K562 (cell line): ENCODE measurements around the gene PSME4. TPM values are rescaled to one million over a fixed set of nuclear protein-coding genes. Genes with fewer than 3 reads are reported as not detected.

Source experiments
- DDX20 ChIP-seq: fragments of 450-650 bp; IDR thresholded peaks from 2 replicates; pipeline ENCODE4 v1.6.1; 2016; ENCODE audit warnings: missing genetic modification characterization, low read depth, mild to moderate bottlenecking, missing compliant biosample characterization, moderate library complexity
- ETS1 ChIP-seq: conservative IDR thresholded peaks from 2 replicates; pipeline ENCODE4 v1.6.1; 2011; ENCODE audit warnings: low read depth, mild to moderate bottlenecking, low read length; ENCODE audit not compliant: control insufficient read depth
- FOXJ3 ChIP-seq: sonication (generic); formaldehyde crosslinking; IDR thresholded peaks from 2 replicates; pipeline ENCODE4 v1.4.0; 2020; ENCODE audit warnings: mild to moderate bottlenecking, missing genetic modification reagents
- FOXK1 ChIP-seq: sonication (generic); formaldehyde crosslinking; IDR thresholded peaks from 2 replicates; pipeline ENCODE4 v1.8.0; 2022; ENCODE audit warnings: missing genetic modification reagents, mild to moderate bottlenecking, borderline replicate concordance
- ILF3 ChIP-seq: fragments of 450-650 bp; IDR thresholded peaks from 2 replicates; pipeline ENCODE4 v1.6.1; 2018; ENCODE audit warnings: antibody characterized with exemption, mild to moderate bottlenecking, moderate library complexity, borderline replicate concordance
- MLLT1 ChIP-seq, 2 experiments: fragments of 450-650 bp; IDR thresholded peaks; 2 replicates each; pipeline ENCODE4 v1.6.1; 2016
- MYC ChIP-seq, 2 experiments: fragments of 250-450 bp in 1 of 2; sonication (Bioruptor Pico) in 1 of 2; IDR thresholded peaks; 2 replicates each; pipeline versions ENCODE4 v1.5.1 to v1.6.1; 2012 to 2021; ENCODE audit warnings: low read depth in 2 of 2, borderline replicate concordance in 1 of 2, improper control_type of control experiment in 1 of 2, low read length in 1 of 2, mild to moderate bottlenecking in 1 of 2, moderate library complexity in 1 of 2
- NR1H2 ChIP-seq: sonication (generic); formaldehyde crosslinking; IDR thresholded peaks from 2 replicates; pipeline ENCODE4 v1.4.0; 2020; ENCODE audit warnings: mild to moderate bottlenecking, missing genetic modification reagents
- RBFOX2 ChIP-seq: fragments of 200-400 bp; formaldehyde crosslinking; IDR thresholded peaks from 2 replicates; pipeline ENCODE4 v1.6.1; 2017; ENCODE audit warnings: low read depth, mild to moderate bottlenecking, low read length, moderate library complexity
- REST ChIP-seq, 2 experiments: fragments of 450-650 bp; formaldehyde crosslinking in 1 of 2; IDR thresholded peaks; 2 replicates each; pipeline versions ENCODE4 v1.4.0 to v1.6.1; 2014 to 2020; ENCODE audit warnings: mild to moderate bottlenecking in 2 of 2, borderline replicate concordance in 1 of 2, low read depth in 1 of 2
- STAG1 ChIP-seq: sonication (generic); formaldehyde crosslinking; IDR thresholded peaks from 2 replicates; pipeline ENCODE4 v1.5.0; 2020; ENCODE audit warnings: missing genetic modification reagents, borderline replicate concordance
- TRIM28 ChIP-seq: fragments of 450-650 bp; IDR thresholded peaks from 2 replicates; pipeline ENCODE4 v1.6.1; 2017
- ZBTB9 ChIP-seq: fragments of 450-650 bp; formaldehyde crosslinking; IDR thresholded peaks from 2 replicates; pipeline ENCODE4 v1.4.0; 2020; ENCODE audit warnings: mild to moderate bottlenecking, moderate library complexity
- polyA plus RNA-seq, 8 experiments: library from polyadenylated mRNA; depleted of rRNA in 4 of 8; stranded (reverse) in 5 of 8; unstranded in 3 of 8; fragments of >200 nt; fragmentation: Nextera tagmentation in 2 of 8; fragmentation: Illumina TruSeq in 1 of 8; extraction: Ambion mirVana in 2 of 8; extraction: Trizol in 1 of 8; gene quantifications; 2 replicates each; pipeline versions ENCODE4 v1.2.1 to v1.2.3, GENCODE V29; 2011 to 2014; ENCODE audit warnings: inconsistent platforms in 1 of 8, missing spikeins in 1 of 8
- total RNA-seq, 7 experiments: library from RNA; depleted of rRNA in 6 of 7; stranded (reverse); fragments of >200 nt in 6 of 7; fragmentation: Illumina TruSeq in 2 of 7; extraction: Trizol in 2 of 7; gene quantifications; 2 replicates each; pipeline versions ENCODE4 v1.2.1 to v1.2.3, GENCODE V29; 2011 to 2021; ENCODE audit warnings: low replicate concordance in 1 of 7

The PSME4 gene
- total and polyA plus RNA-seq, 9 of the 15 experiments (the other 6 are each of a cell fraction or from before 2014, with no cell fraction given), result 24.3 to 77.8 (median 40.5) TPM

GRCh38 chr2:53969968-53970723 is 647 bp downstream of the PSME4 start (continued):
- TF ChIP-seq REST (IDR thresholded peaks at IDR 0.05; ENCODE audit: borderline replicate concordance), result no peak
- 0 out of 2 replicates have a peak, but pooled peaks have one; percentile 49 for TF ChIP-seq REST (CRISPR knock-in tag; IDR thresholded peaks at IDR 0.05; ENCODE audit: low read depth)
- 0 out of 2 replicates have a peak, but pooled peaks have one; percentile 55 for TF ChIP-seq ZBTB9 (CRISPR knock-in tag)
- no peak for TF ChIP-seq NR1H2
- TF ChIP-seq TRIM28, result no peak
- 0 out of 2 replicates have a peak, but pooled peaks have one; percentile 6 for TF ChIP-seq FOXK1
- TF ChIP-seq FOXJ3 (CRISPR knock-in tag), result no peak
- TF ChIP-seq STAG1 (CRISPR knock-in tag), result 0 out of 2 replicates have a peak, but pooled peaks have one; percentile 13
- TF ChIP-seq MYC (IDR thresholded peaks at IDR 0.05; ENCODE audit: low read depth, low read length), result no peak
- peak; percentile 26; the same call in 1 of the 2 replicates for TF ChIP-seq MYC (CRISPR knock-in tag; IDR thresholded peaks at IDR 0.05; ENCODE audit: borderline replicate concordance, low read depth)
- 0 out of 2 replicates have a peak, but pooled peaks have one; percentile 41 for TF ChIP-seq ETS1
- TF ChIP-seq RBFOX2, result peak; percentile 89
- TF ChIP-seq ILF3, result no peak
- TF ChIP-seq MLLT1 (IDR thresholded peaks at IDR 0.05), result 0 out of 4 replicates have a peak, but pooled peaks have one; percentile 29 to 47
- no peak for TF ChIP-seq DDX20
